Measurements from ENCODE around the gene SIX3.

GRCh38 chr2:44940732-44941464, 604 bp upstream of the SIX3 start:
- TF ChIP-seq, protein P1, sequence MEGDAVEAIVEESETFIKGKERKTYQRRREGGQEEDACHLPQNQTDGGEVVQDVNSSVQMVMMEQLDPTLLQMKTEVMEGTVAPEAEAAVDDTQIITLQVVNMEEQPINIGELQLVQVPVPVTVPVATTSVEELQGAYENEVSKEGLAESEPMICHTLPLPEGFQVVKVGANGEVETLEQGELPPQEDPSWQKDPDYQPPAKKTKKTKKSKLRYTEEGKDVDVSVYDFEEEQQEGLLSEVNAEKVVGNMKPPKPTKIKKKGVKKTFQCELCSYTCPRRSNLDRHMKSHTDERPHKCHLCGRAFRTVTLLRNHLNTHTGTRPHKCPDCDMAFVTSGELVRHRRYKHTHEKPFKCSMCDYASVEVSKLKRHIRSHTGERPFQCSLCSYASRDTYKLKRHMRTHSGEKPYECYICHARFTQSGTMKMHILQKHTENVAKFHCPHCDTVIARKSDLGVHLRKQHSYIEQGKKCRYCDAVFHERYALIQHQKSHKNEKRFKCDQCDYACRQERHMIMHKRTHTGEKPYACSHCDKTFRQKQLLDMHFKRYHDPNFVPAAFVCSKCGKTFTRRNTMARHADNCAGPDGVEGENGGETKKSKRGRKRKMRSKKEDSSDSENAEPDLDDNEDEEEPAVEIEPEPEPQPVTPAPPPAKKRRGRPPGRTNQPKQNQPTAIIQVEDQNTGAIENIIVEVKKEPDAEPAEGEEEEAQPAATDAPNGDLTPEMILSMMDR (conservative IDR thresholded peaks at IDR 0.05; ENCODE audit: low read depth, low read length) = no peak
- TF ChIP-seq EZH2 (IDR thresholded peaks at IDR 0.05; ENCODE audit: low read length, unreplicated experiment) (no peak), EZH2phosphoT487 (IDR thresholded peaks at IDR 0.05; ENCODE audit: borderline replicate concordance, low read length) (no peak)
